HG02870 (cell line): ENCODE data around the gene TNNT3.

Source experiments
- ATAC-seq: cut with Tn5 transposase; IDR thresholded peaks from one replicate; pipeline ENCODE4 v1.9.1; 2021; ENCODE audit warnings: mild to moderate bottlenecking, moderate library complexity; ENCODE audit not compliant: unreplicated experiment

TNNT3 gene

DNA sequence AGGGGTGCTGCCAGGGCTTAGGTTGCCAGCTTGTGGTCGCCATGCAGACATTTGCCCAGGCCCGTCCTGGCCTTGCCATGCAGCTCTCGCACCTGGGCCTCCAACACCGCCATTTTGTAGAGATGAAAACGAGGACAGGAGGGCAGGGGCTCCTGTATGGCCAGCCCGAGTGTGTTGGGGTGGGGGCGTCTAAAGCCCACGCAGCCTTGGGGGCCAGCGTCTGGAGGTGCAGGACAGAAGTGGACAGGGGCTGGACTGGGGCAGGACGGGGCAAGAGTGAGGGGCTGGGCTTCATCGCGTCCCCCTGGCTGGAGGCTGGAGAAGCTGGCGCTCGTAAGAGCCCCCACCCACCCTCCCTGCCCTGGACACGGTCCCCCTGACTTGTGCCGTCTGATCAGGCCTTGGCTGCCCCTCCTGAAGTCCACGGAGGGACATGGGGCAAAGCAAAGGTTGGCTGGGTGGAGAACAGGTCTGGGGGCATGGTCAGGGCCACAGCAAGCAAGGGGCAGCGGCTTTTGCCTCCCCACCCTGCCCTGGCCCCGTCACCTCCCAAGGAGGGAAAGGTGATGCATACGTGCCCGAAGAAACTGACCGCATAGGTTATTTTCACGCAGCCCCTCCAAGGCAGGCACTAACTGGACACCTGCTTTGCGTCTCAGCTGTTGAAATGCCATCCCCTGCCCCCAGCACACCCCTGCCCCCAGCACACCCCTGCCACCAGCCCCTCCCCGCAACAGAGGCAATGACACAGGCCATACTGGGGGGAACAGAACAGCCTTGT, 815 bp downstream of the TNNT3 start:
- no peak for ATAC-seq

- ATAC-seq: no peak
Observed at GRCh38 chr11:1920909-1921573, 1.5 kb downstream of the TNNT3 start.

DNA sequence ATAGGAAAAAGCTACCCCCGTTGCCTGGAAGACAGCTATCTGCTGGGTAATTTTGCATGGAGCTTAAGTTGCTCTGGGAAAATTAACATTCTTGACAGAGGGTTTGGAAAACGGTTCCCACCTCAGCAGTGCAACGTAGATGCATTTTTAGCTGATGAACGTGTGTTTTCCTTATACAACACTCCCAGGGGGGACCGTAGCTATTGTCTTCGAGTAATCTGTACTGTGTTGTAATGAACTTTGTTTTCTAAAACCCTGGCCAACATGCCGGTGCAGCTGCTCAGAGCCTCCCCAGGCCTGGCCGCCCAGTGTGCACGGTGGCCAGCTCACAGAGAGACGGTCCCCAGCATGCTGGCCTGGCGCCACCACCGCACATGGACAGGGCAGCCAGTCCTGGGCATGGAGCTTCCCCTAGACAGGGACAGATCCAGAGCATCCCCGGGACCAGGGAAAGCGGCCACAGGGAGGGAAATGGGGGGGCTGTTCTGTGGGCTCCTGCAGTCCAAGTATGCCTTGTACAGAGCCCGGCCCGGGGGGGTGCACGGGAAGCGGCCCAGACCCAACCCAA, 2.2 kb downstream of the TNNT3 start:
- no peak for ATAC-seq

GRCh38 chr11:1922481-1923081, 3.1 kb downstream of the TNNT3 start:
- ATAC-seq: no peak

GRCh38 chr11:1923201-1923956, 3.9 kb downstream of the TNNT3 start:
- no peak for ATAC-seq

DNA sequence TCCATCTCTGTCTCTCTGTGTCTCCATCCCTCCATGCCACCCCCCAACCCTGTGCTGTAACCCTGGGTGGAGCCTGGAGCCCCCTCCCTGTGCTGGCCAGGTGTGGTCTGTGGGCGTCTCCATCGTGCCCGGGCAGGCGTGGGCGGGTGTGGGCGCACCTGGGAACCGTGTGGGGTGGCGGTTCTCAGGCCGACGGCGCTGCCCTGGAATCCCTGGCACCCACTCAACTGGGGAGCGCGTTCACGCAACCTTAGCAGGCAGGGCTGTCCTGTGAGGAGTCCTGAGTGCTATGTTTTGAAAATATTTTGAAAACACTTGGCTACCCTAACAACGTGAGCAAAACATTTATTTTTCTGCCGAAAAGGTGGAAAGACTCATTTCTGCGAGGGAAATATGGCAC, 4.7 kb downstream of the TNNT3 start:
- ATAC-seq: no peak

GRCh38 chr11:1924646-1925372, 5.3 kb downstream of the TNNT3 start:
- ATAC-seq: no peak

- no peak for ATAC-seq
Observed at GRCh38 chr11:1925373-1926155, 6.1 kb downstream of the TNNT3 start.

- no peak for ATAC-seq
Observed at GRCh38 chr11:1926156-1927025, 6.9 kb downstream of the TNNT3 start.

- ATAC-seq: no peak
Observed at GRCh38 chr11:1927026-1927847, 7.7 kb downstream of the TNNT3 start.

DNA sequence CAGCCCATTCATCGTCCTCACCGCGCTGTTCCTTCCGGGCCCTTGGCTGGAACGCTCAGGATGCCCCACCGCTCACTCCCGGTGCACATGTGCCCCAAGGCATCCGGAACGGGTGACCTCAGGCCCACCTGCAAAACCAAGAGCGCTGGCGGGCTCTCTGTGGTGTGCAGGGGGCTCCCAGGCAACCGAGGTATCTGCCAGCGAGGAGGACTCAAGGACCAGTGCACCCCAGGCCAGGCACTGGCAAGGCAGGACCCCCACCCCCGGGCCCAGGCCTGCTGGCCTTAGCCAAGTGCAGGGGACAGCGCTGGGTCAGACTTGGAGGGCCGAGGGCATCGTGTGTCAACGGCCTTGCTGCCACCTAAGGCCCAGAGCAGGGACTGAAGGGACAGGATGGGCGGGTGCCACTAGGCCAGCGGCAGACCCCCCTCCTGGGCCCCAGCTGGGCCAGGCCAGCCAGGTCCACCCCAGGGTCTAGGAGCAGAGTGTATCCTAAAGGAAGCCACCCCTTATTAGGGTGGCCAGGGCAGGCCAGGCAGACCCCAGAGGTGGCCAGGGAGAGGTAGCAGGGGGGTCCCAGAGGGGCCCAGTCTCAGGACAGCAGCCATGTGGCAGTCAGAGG, 8.5 kb downstream of the TNNT3 start:
- ATAC-seq: no peak

DNA sequence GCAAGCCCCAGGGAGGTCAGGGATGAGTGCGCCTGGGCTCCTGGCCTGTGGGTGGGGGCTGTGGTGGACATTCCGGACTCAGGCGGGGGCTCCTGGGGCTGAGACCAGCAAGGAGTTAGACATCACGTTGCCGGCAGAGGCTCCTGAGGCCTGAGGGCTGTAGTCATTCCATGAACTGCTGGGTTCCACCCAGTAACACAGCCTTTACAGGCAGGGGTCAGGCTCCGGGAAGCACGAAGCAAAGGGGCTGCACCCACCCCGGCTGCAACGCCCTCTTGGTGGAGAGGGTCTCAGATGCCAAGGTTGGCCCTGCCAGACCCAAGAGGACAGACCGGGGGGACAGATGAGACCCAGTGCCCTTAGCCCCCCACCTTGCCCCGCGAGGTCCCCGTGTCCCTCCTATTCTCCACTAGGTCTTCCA, 9.0 kb downstream of the TNNT3 start:
- ATAC-seq: no peak

DNA sequence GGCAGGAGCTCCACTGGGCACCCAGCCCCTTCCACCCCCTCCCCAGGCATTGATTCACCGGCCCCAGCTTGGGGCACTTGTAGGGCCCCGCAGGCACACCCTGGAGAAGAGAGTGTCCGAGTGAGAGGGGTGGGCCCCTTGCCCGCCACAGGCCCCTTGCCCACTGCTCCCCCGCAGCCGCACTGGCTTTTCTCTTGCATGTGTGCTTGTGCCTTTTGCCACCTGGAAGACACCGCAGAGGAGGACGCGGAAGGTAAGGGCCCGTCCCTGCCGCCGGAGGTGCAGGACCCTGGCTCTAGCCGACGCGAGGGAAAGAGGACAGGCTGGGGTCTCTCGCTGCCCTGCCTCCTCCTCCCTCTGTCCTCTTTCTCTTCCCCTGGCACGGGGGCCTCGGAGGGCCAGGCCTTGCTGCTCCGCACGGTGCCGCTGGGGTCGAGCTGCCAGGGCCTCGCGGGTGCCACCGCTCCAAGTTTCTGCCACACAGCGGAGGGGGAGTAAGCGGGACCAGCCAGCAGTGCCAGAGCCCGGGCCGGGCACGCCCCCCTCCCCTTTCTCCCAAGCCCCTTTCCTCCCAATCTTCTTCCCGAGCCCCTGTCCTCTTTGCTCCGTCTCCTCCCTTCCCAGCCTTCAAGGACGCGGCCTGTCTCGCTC, 9.5 kb downstream of the TNNT3 start:
- ATAC-seq: no peak

DNA sequence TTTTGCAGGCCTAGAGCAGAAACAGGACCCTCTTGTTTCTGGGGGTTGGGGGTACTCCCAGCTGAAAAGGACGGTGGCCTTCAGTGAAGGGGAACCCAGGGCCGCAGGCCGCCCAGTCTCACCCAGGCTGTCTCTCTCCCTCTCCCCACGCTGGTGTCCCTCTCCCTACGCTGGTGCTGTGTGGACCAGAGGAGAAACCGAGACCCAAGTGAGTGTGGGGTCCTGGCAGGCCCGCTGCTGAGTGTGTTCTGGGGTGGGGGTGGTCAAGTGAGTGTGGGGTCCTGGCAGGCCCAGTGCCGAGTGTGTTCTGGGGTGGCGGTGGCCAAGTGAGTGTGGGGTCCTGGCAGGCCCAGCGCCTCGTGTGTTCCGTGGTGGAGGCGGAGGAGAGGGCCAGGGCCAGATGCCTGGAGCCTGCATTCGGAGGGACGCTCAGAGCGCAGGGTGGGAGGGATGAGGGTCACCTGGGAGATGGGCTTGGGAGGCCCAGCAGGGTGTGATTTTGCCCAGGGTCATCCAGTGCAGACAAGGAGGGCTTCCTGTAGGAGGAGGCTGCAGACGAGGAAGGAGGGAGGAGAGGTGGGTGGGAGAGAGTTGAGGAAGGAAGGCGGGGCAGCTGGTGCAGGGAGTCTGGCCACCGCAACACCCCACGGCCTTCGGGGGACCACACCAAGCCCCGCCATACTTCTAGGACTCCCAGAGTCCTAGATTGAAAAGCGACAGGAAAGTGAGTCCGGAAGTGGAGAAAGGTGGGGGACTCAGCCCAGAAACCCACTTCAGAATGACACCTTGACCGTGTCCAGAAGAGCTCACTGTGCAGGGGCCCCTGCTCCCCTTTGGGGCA, 10.3 kb downstream of the TNNT3 start:
- ATAC-seq: no peak

GRCh38 chr11:1930462-1930830, 10.9 kb downstream of the TNNT3 start:
- ATAC-seq: no peak
